LHCN-M2 (cell line): ENCODE results near the gene CAMKMT. TPM values are rescaled to one million over a fixed set of nuclear protein-coding genes. Genes with fewer than 3 reads are reported as not detected.

ENCODE experiments used
- DNase-seq: peaks from one replicate; pipeline ENCODE4 v3.0.0-alpha.2; 2012; ENCODE audit warnings: low read depth
- total RNA-seq: library from RNA; depleted of rRNA; stranded (reverse); fragments of >200 nt; gene quantifications from 2 replicates; pipeline ENCODE4 v1.2.3, GENCODE V29; 2014

The CAMKMT gene
- total RNA-seq, 1 experiment from 2014 or later = 10.1 TPM

- DNase-seq = peak; percentile 67
Measured at GRCh38 chr2:44741507-44741906, 379.8 kb downstream of the CAMKMT start.

- no peak for DNase-seq
Measured at GRCh38 chr2:44742057-44742456, 380.3 kb downstream of the CAMKMT start.

GRCh38 chr2:44743473-44743872, 381.7 kb downstream of the CAMKMT start:
- DNase-seq = no peak

DNA sequence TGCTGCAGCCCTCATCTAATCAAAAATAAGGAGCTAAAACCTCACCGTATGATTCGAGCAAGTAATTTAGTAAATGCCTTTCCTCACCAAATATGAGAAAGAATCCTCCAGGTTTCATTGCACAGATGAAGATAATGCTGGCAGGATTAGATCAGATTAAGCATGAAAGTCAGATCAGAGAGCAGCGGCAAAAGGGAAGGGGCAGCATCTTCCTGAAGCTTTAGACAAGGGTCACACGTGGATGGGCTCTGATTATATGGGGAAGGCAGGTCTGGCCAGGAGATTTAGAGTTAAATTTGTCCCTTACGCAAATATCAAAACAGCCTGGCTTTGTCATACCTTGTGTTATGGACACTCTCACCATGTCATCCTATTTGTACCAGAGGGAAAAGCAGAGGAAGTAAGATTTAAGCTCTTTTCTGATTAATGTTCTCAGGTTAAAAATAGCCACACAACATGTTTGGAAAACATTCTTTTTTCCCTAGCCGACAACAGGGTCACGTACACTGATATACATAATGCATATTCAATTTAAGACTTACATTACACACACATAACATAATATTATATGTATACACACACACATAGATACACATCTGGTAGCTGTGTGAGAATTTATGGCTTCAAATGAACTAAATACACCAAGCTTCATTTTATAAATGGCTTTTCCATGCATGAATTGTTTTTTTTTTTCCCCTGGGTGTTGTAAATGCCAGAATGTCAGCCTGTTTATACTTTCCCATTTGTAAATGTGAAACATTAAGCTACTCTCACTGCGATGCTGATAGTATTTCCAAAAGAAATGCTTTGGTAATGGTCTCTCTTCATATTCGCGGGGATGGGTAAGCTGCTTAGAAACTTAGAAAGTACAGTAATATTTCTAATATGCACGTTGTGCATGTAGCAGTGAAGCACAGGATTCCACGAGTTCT, 383.5 kb downstream of the CAMKMT start:
- DNase-seq = no peak

- no peak for DNase-seq
Measured at GRCh38 chr2:44745922-44746766, 384.4 kb downstream of the CAMKMT start.

- DNase-seq = no peak
Measured at GRCh38 chr2:44746856-44747615, 385.3 kb downstream of the CAMKMT start.

- DNase-seq = no peak
Measured at GRCh38 chr2:44747794-44748193, 386.0 kb downstream of the CAMKMT start.

DNA sequence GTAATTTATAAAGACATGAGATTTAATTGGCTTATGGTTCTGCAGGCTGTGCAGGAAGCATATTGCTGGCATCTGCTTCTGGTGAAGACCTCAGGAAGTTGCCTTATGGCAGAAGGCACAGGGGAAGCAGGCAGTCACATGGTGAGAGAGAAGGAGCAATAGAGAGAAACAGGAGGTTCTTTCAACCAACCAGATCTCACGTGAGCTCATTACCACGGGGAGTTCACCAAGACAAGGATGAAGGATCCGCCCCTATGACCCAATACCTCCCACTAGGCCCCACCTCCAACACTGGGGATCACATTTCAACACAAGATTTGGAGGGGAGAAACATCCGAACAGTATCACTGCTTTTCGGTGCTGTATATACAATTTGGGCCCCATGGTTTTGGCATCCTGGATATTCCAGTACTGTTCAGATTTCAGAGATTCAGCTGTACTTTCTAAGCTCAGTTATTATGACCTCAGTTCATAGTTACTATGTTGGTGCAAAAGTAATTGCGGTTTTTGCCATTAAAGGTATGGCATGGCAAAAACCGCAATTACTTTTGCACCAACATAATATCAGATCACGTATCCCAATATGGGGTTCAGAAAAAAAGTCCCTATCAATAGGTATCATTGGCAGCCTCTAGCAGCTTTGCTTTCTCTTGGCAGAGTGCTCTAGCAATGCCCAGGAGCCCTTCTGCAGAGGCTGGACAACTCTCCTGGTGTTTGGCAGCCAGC, 390.2 kb downstream of the CAMKMT start:
- DNase-seq = peak; percentile 11

DNA sequence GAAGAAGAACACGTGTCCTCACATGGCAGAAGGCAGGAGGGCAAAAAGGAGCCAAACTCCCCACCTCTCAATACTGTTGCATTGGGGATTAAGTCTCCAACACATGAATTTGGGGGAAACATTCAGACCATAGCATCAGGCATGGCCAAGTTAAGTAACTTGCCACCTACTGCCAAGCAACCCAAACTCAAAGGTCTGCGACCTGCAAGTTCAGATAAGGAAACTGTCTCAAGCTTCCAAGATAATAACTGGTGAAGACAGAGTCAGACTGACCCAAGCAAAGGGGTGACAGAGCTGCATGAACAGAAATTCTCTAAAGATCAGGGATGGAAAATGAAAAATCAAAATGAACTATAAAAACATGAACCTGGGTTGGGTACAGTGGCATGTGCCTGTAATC, 391.0 kb downstream of the CAMKMT start:
- DNase-seq = no peak

- DNase-seq = peak; percentile 94
Measured at GRCh38 chr2:44753552-44754285, 392.0 kb downstream of the CAMKMT start.

DNA sequence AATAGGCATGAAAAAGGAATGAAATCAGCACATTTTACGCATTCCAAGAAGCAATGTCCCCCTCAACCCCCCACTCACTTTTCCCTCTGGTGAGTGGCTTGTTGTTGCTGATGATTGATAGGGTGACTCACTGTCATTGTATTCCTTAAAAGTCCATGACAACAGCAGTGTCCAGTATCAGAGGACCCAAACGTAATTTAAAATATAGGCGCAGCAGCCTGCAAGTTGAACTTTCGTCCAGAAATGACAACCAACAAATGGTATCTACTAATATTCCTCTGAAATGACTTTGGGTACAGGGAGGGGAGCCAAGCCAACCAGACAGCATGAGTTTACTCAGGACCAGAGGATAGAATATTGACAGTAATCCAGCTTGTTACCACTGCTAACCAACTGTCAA, 396.8 kb downstream of the CAMKMT start:
- DNase-seq = no peak

GRCh38 chr2:44759823-44760222, 398.1 kb downstream of the CAMKMT start:
- peak; percentile 21 for DNase-seq

DNA sequence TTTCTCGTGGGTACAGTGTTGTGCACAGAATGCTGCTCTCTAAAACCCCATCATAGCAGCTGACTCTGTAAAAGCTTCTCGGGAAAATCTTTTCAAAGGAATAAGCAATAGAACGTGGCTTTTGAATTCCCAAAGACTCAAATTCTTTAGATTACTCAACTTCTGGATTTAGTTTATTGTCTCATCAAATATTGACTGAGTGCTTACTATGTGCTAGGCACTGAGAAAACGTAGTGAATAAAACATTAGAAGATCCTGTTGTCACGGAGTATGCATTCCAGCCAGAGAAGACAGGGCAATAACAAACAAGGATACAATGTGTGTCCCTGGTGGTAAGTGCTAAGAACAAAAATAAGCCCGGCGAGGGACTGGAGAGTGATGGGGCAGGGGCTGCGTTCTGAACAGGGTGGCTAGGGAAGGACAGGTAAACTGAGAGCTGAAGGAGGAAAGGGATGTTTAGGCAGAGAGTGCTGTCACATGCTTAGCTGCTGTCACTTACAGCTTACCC, 401.6 kb downstream of the CAMKMT start:
- DNase-seq = no peak

DNA sequence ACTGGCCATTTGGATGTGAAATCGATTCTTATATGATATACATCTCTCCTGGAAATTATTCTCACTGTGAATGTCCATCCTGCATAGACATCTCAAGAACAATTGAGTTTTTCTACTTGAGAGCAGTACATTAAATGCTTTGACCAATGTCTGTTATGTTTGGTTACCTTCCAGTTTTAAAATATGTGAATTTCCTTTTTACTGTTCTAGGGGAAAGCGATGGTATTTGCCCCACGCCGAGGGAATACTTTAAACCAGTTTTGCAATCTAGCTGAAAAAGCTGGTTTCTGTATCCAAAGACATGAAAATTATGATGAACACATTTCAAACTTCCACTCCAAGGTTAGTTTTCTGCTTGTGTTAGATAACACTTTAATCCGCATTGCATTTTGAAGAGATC, 404.5 kb downstream of the CAMKMT start:
- DNase-seq = no peak

DNA sequence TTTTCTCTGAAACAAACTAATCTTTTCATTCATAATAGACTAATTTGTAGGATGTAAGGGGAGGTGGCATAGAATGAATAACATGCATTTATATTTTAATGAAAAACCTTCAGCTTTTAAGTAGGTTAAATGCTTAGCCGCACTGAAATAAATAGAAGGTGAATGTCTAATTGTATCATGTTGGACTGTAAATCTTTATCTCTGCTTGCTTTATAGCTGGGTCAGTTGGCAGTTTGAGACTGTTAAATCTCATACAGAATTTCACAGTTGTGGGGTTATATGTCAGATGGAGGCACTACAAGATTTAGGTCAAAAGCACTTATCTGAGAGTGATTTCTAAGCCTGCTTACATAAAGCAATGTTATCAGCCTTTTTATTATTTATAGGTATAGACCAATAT, 405.0 kb downstream of the CAMKMT start:
- no peak for DNase-seq

- no peak for DNase-seq
Measured at GRCh38 chr2:44767691-44768090, 405.9 kb downstream of the CAMKMT start.

- DNase-seq = no peak
Measured at GRCh38 chr2:44768438-44769236, 406.9 kb downstream of the CAMKMT start.

- no peak for DNase-seq
Measured at GRCh38 chr2:44769349-44770011, 407.7 kb downstream of the CAMKMT start.
